Keratinocyte (primary cell): ENCODE results near the gene LSM7. TPM values are rescaled to one million over a fixed set of nuclear protein-coding genes. Genes with fewer than 3 reads are reported as not detected.

Experiments
- DNase-seq: peaks from one replicate; pipeline ENCODE4 v3.0.0-alpha.2; 2011; ENCODE audit warnings: low read depth, missing footprints, low spot score
- FAIRE-seq: peaks from 2 replicates; lab custom pipeline; 2011; peaks lifted over from hg19 to GRCh38; lab: Jason Lieb, UNC
- H2AFZ ChIP-seq: 2 replicates; pipeline ENCODE4 v1.6.0; 2012; ENCODE audit warnings: low read length, control low read depth, inconsistent platforms; ENCODE audit not compliant: control insufficient read depth
- H3K27ac ChIP-seq: 2 replicates; pipeline ENCODE4 v1.5.1; 2011; ENCODE audit warnings: low read length; ENCODE audit not compliant: control insufficient read depth, insufficient read depth
- H3K27me3 ChIP-seq: 3 replicates; pipeline ENCODE4 v1.6.0; 2011; ENCODE audit warnings: low read length; ENCODE audit not compliant: control insufficient read depth, insufficient read depth; ENCODE audit errors: extremely low read depth
- H3K36me3 ChIP-seq, 2 experiments: 2 replicates in 1 of 2; 3 replicates in 1 of 2; pipeline ENCODE4 v1.5.1; 2011; ENCODE audit warnings: low read length in 2 of 2, mild to moderate bottlenecking in 1 of 2; ENCODE audit not compliant: control insufficient read depth in 2 of 2, insufficient read depth in 2 of 2; ENCODE audit errors: extremely low read depth in 1 of 2
- H3K4me1 ChIP-seq: 3 replicates; pipeline ENCODE4 v1.5.1; 2011; ENCODE audit warnings: low read length; ENCODE audit not compliant: control insufficient read depth, insufficient read depth; ENCODE audit errors: extremely low read depth
- H3K4me2 ChIP-seq: 3 replicates; pipeline ENCODE4 v1.6.0; 2011; ENCODE audit warnings: low read depth, low read length; ENCODE audit not compliant: control insufficient read depth, insufficient read depth; ENCODE audit errors: extremely low read depth
- H3K4me3 ChIP-seq, 3 experiments: fragments of 200-600 bp in 1 of 3; sonication (generic) in 1 of 3; 2 replicates in 2 of 3; 3 replicates in 1 of 3; pipeline ENCODE4 v1.5.1; 2011 to 2016; ENCODE audit warnings: low read length in 3 of 3, mild to moderate bottlenecking in 3 of 3, control low read depth in 2 of 3, inconsistent platforms in 1 of 3, low read depth in 1 of 3, mixed read lengths in 1 of 3, mixed run types in 1 of 3, moderate library complexity in 1 of 3; ENCODE audit not compliant: control insufficient read depth in 2 of 3, insufficient read depth in 2 of 3; ENCODE audit errors: extremely low read depth in 1 of 3
- H3K79me2 ChIP-seq: 2 replicates; pipeline ENCODE4 v1.6.0; 2012; ENCODE audit warnings: low read length; ENCODE audit not compliant: control insufficient read depth, insufficient read depth
- H3K9ac ChIP-seq: 3 replicates; pipeline ENCODE4 v1.6.0; 2011; ENCODE audit warnings: low read length; ENCODE audit not compliant: control insufficient read depth, insufficient read depth; ENCODE audit errors: extremely low read depth
- H3K9me1 ChIP-seq: 3 replicates; pipeline ENCODE4 v1.6.0; 2011; ENCODE audit warnings: low read length; ENCODE audit not compliant: control insufficient read depth, insufficient read depth; ENCODE audit errors: extremely low read depth
- H3K9me3 ChIP-seq: 2 replicates; pipeline ENCODE4 v1.5.1; 2012; ENCODE audit warnings: low read depth, low read length; ENCODE audit not compliant: control insufficient read depth
- H4K20me1 ChIP-seq: 3 replicates; pipeline ENCODE4 v1.6.0; 2011; ENCODE audit warnings: low read length; ENCODE audit not compliant: control insufficient read depth, insufficient read depth; ENCODE audit errors: extremely low read depth
- CTCF ChIP-seq, 3 experiments: IDR thresholded peaks in 1 of 3; conservative IDR thresholded peaks in 1 of 3; optimal IDR thresholded peaks in 1 of 3; 2 replicates in 2 of 3; 3 replicates in 1 of 3; pipeline versions ENCODE3 to v1.5.1; 2011; ENCODE audit warnings: low read length in 3 of 3, mild to moderate bottlenecking in 3 of 3, moderate library complexity in 2 of 3, control low read depth in 1 of 3, inconsistent platforms in 1 of 3; ENCODE audit not compliant: insufficient read depth in 2 of 3; ENCODE audit errors: extremely low read depth in 1 of 3
- EZH2 ChIP-seq: IDR thresholded peaks from one replicate; pipeline ENCODE4 v1.6.1; 2012; ENCODE audit warnings: inconsistent platforms, mild to moderate bottlenecking, low read length, moderate library complexity
- dilution Hi-C: fragments of 300-500 bp; cut with MboI; formaldehyde crosslinking; loops from one replicate; pipeline ENCODE4 v1.7.0; 2020; ENCODE audit warnings: low sequenced_read_pairs; ENCODE audit not compliant: extremely low pct_ligation_motif_present
- polyA plus RNA-seq, 5 experiments: library from polyadenylated mRNA; depleted of rRNA in 3 of 5; stranded (reverse) in 3 of 5; stranded (forward) in 1 of 5; unstranded in 1 of 5; fragments of >200 nt; gene quantifications; 1 replicate in 1 of 5; 2 replicates in 3 of 5; 3 replicates in 1 of 5; pipeline versions ENCODE4 v1.2.1 to v1.2.3, GENCODE V29; 2011 to 2012; ENCODE audit warnings: missing spikeins in 2 of 5, low read depth in 1 of 5, low replicate concordance in 1 of 5

LSM7 gene
- polyA plus RNA-seq, 1 donor (not counting 4 experiments of a cell fraction or from before 2014, with no cell fraction given), result 243 TPM

GRCh38 chr19:2319551-2319950 is 8.8 kb downstream of the LSM7 start:
- H3K27me3 ChIP-seq, result no peaks in the 10 kb centered on the region
- no peak overlapping the region for H3K27ac ChIP-seq
- no peak overlapping the region for H3K4me2 ChIP-seq
- no peak overlapping the region for H2AFZ ChIP-seq
- H3K9me3 ChIP-seq, result no peaks in the 10 kb centered on the region
- peaks cover 2% of the 10 kb centered on the region for H3K4me1 ChIP-seq
- no peak overlapping the region for H3K9ac ChIP-seq
- no peaks in the 10 kb centered on the region for H3K9me1 ChIP-seq
- no peak overlapping the region for H3K4me3 ChIP-seq
- peaks cover 5 to 11% of the 10 kb centered on the region in 2 experiments for H3K36me3 ChIP-seq
- peaks cover 3% of the 10 kb centered on the region for H3K79me2 ChIP-seq
- FAIRE-seq (no peak), DNase-seq (no peak)
- TF ChIP-seq CTCF (optimal IDR thresholded peaks at IDR 0.05 in 1 of 3, IDR thresholded peaks at IDR 0.05 in 1 of 3, conservative IDR thresholded peaks at IDR 0.05 in 1 of 3; ENCODE audit: extremely low read depth in 1 of 3, insufficient read depth in 2 of 3, low read length in 3 of 3) (no peak), EZH2 (no peak)
- dilution Hi-C loops, result no loop called here
- H4K20me1 ChIP-seq, result no peaks in the 10 kb centered on the region

- Histone ChIP-seq H2AFZ (no peak overlapping the region), H3K27me3 (no peaks in the 10 kb centered on the region), H3K4me1 (peaks cover 2% of the 10 kb centered on the region), H3K79me2 (no peaks in the 10 kb centered on the region), H4K20me1 (no peaks in the 10 kb centered on the region), H3K4me2 (no peak overlapping the region), H3K27ac (no peak overlapping the region), H3K9ac (no peak overlapping the region), H3K4me3 (no peak overlapping the region), H3K9me3 (no peaks in the 10 kb centered on the region), H3K36me3 (peaks cover 3 to 5% of the 10 kb centered on the region in 2 experiments), H3K9me1 (no peaks in the 10 kb centered on the region)
- TF ChIP-seq CTCF (optimal IDR thresholded peaks at IDR 0.05 in 1 of 3, IDR thresholded peaks at IDR 0.05 in 1 of 3, conservative IDR thresholded peaks at IDR 0.05 in 1 of 3; ENCODE audit: extremely low read depth in 1 of 3, insufficient read depth in 2 of 3, low read length in 3 of 3) (no peak), EZH2 (no peak)
- DNase-seq, result no peak
- dilution Hi-C loops, result no loop called here
- FAIRE-seq, result no peak
These were observed 9.5 kb downstream of the LSM7 start for GRCh38 chr19:2318923-2319322.
